Epithelial cell of proximal tubule (primary cell): ENCODE measurements around the gene ENPP7. TPM values are rescaled to one million over a fixed set of nuclear protein-coding genes. Genes with fewer than 3 reads are reported as not detected.

Experiments used
- DNase-seq: peaks from one replicate; pipeline ENCODE4 v3.0.0-alpha.2; 2011; ENCODE audit warnings: low read depth
- H3K4me3 ChIP-seq: 2 replicates; pipeline ENCODE4 v1.5.1; 2011; ENCODE audit warnings: low read depth, mild to moderate bottlenecking, low read length
- total RNA-seq: library from RNA; depleted of rRNA; stranded (reverse); fragments of >200 nt; gene quantifications from 2 replicates; pipeline ENCODE4 v1.2.3, GENCODE V29; 2015
- TF ChIP-seq, protein P1 (sequence below): conservative IDR thresholded peaks from 2 replicates; pipeline ENCODE4 v1.5.1; 2012; ENCODE audit warnings: low read depth, mild to moderate bottlenecking, low read length

Gene ENPP7
- total RNA-seq, 1 donor from 2014 or later, result not detected

- H3K4me3 ChIP-seq, result no peak overlapping the region
- DNase-seq, result no peak
- TF ChIP-seq, protein P1, sequence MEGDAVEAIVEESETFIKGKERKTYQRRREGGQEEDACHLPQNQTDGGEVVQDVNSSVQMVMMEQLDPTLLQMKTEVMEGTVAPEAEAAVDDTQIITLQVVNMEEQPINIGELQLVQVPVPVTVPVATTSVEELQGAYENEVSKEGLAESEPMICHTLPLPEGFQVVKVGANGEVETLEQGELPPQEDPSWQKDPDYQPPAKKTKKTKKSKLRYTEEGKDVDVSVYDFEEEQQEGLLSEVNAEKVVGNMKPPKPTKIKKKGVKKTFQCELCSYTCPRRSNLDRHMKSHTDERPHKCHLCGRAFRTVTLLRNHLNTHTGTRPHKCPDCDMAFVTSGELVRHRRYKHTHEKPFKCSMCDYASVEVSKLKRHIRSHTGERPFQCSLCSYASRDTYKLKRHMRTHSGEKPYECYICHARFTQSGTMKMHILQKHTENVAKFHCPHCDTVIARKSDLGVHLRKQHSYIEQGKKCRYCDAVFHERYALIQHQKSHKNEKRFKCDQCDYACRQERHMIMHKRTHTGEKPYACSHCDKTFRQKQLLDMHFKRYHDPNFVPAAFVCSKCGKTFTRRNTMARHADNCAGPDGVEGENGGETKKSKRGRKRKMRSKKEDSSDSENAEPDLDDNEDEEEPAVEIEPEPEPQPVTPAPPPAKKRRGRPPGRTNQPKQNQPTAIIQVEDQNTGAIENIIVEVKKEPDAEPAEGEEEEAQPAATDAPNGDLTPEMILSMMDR, result no peak
Observed at GRCh38 chr17:79757140-79757745, 26.5 kb downstream of the ENPP7 start.

- DNase-seq, result no peak
- H3K4me3 ChIP-seq, result no peak overlapping the region
- TF ChIP-seq, protein P1, result no peak
Observed at GRCh38 chr17:79758271-79758670, 27.5 kb downstream of the ENPP7 start.

DNA sequence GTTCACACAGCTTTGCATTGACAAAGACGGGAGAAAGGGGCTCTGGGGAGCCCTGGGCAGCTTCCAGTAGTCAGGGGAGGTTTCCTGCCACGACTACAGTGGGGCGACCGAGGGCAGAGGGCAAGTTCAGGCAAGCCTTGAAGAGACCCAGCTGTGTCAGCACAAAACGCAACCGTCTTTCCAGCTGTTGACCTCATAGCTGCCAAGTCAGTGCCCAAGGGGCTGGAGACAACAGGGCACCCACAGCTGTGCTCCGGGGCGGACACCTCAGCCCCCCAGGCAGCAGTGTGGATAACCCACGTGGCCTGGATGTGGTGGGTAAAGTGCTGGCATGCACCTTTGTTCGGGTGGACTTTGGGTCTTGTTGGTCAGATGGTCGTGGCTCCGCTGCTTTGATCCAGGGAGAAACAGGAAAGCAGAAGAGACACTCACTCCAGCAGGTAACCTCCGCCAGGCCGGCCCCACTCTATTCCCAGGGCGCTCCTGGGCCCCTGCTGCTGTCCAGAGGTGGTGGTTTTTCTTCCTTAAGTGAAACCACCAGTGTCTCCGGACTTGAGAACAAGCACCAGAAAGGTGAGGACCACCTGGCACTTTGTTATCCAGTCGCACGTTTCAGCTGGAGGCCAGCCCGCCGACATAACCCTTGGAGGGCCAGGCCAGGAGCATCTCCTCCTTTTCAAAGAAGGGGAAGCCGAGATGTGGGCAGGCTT, 29.6 kb downstream of the ENPP7 start:
- DNase-seq, result no peak
- TF ChIP-seq, protein P1, result no peak
- H3K4me3 ChIP-seq, result no peak overlapping the region

- H3K4me3 ChIP-seq, result no peak overlapping the region
- DNase-seq, result no peak
- TF ChIP-seq, protein P1, result no peak
Observed at GRCh38 chr17:79761894-79762589, 31.3 kb downstream of the ENPP7 start.

GRCh38 chr17:79765708-79766107, 35.0 kb downstream of the ENPP7 start:
- H3K4me3 ChIP-seq, result no peak overlapping the region
- TF ChIP-seq, protein P1, result no peak
- no peak for DNase-seq

DNA sequence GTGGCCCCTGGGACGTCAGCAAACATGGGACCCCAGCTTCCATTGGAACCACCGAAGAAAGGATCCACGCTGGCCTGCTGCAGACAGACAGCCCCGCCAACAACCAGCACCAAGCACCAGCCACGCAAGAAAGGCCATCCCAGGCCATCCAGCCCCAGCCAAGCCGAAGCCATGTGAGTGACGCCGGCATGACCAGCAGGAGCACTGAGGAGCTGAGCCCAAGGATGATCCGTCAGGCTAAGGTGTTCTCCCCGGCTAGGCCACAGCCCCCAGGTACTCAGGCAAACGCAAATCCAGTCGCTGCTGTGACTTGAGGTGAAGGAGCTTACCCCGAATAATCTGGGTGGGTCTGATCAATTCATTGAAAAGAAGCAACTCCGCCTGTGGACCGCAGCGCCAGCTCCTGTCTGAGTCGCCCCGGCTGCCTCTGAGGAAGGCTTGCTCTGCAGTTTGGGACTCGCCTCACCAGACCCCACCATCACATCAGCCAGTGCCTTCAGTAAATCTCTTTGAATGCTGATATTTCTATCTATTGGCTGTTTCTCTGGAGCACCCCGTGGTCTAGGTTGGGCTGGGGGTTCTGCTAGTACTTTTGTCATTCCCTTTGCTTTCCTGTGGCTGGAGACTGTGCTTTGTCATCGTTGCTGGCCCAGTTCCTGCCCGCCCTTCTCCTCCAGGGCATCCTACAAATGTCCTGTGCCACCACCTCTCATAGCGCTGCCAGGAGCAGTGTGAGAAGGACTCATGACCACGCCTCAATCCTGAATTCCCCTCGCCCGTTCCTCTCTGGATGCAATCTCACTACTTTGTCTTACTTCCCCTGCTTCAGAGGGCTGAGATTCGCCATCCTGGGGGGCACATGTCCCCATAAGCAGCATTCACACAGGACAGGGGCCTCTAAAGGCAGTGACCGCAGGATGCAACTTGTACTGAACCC, 39.1 kb downstream of the ENPP7 start:
- no peak overlapping the region for H3K4me3 ChIP-seq
- TF ChIP-seq, protein P1, result no peak
- no peak for DNase-seq
